ENCODE measurements around the gene KCTD15. TPM values are rescaled to one million over a fixed set of nuclear protein-coding genes. Genes with fewer than 3 reads are reported as not detected.
A peak's percentile ranks its signal among the peaks of the same experiment; 100 is the strongest.

KCTD15 gene
- total RNA-seq, 4 donors from 2014 or later: 53.6 to 89.1 (median 72.5) TPM

DNA sequence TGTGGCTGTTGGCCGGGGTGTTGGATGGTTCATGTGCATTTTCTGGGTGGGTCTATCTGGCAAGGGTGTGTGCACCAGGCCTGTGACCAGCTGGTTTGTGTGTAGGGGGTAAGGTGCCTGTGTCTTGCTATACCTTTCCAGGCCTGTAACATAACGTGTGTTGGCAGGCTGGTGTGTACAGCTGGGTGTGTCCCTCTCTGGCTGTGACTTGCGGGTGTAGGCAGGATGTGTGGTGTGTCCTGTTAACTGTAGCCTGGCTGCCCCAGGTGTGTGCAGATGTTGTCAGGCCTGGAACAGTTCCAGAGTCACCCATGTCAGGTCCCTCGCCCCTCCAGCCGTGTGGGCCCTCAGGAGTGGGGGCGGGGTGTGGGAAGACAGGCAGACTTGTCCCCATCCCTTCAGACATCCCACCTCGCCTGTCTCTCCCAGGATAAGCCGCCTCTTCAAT is 9.8 kb downstream of the KCTD15 start:
- peaks cover 10 to 72% (median 38%) of the 10 kb centered on the region in 3 donors for H3K4me1 ChIP-seq
- DNase-seq: no peak
- peaks cover 4 to 93% (median 16%) of the 10 kb centered on the region in 3 donors for H3K36me3 ChIP-seq
- intact Hi-C loops (cut with DNase I): no loop called here
- WGBS, 2 donors: 56% methylated on average over 3 of the region's 8 CpGs; no CpG with 5 or more reads in 1 of the 2 donors
- peak overlapping the region; percentile 61 to 83 (median 74) for H3K27ac ChIP-seq
- no peak for TF ChIP-seq POLR2A (IDR thresholded peaks at IDR 0.05)
- TF ChIP-seq, protein P1, sequence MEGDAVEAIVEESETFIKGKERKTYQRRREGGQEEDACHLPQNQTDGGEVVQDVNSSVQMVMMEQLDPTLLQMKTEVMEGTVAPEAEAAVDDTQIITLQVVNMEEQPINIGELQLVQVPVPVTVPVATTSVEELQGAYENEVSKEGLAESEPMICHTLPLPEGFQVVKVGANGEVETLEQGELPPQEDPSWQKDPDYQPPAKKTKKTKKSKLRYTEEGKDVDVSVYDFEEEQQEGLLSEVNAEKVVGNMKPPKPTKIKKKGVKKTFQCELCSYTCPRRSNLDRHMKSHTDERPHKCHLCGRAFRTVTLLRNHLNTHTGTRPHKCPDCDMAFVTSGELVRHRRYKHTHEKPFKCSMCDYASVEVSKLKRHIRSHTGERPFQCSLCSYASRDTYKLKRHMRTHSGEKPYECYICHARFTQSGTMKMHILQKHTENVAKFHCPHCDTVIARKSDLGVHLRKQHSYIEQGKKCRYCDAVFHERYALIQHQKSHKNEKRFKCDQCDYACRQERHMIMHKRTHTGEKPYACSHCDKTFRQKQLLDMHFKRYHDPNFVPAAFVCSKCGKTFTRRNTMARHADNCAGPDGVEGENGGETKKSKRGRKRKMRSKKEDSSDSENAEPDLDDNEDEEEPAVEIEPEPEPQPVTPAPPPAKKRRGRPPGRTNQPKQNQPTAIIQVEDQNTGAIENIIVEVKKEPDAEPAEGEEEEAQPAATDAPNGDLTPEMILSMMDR (IDR thresholded peaks at IDR 0.05): no peak
- no peak overlapping the region for H3K4me3 ChIP-seq
- H3K9me3 ChIP-seq: no peaks in the 10 kb centered on the region
- H3K27me3 ChIP-seq: no peaks in the 10 kb centered on the region

DNA sequence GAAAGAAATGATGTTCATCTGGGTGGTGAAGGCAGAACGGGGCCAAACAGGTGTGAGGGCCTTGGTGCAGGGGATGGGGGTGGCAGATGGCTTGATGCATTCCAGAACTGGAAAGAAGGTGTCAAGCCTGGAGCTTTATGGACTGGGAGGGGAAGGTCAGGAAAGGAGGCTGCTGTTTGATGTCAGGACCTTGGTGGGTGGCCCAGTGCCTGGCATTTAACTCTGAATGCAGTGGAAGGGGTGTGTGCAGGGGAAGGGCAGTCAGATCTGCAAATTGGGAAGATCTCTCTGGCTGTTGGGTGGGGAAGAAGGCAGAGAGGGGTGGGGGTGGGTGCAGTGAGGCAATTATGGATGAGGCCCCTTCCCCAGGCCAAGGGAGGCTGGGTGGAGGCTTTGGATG is 11.7 kb downstream of the KCTD15 start:
- Histone ChIP-seq H3K4me1 (peaks cover 10 to 54% (median 32%) of the 10 kb centered on the region in 3 donors), H3K4me3 (no peak overlapping the region), H3K9me3 (no peaks in the 10 kb centered on the region), H3K36me3 (peaks cover 15 to 93% (median 18%) of the 10 kb centered on the region in 3 donors), H3K27ac (peak overlapping the region in 1 of 4 donors; percentile 21), H3K27me3 (no peaks in the 10 kb centered on the region)
- no peak for TF ChIP-seq POLR2A (IDR thresholded peaks at IDR 0.05)
- TF ChIP-seq, protein P1 (IDR thresholded peaks at IDR 0.05): no peak
- intact Hi-C loops (cut with DNase I): no loop called here
- DNase-seq: no peak
- WGBS, 2 donors: 70 to 73% methylated on average over 1 of the region's 1 CpG

DNA sequence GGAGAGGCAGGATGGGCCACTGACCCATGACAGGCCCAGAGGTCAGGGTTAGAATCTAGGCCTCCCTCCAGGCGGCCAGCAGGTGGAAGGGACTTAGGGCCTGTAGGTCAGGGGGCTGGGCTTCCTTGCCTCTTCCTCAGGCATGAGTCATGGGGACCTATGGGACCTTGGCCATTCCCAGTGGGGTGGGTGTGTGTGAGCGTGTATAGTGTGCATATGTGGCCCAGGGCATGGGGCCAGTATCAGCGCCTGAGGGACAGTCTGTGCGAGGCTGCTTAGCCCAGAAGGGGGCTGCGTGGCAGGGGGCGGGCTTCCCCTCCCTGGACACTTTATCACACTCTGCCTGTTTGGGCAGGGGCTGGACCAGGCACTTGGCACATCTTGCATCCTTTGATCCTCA is 13.3 kb downstream of the KCTD15 start:
- Histone ChIP-seq H3K4me1 (peaks cover 14 to 39% (median 19%) of the 10 kb centered on the region in 3 donors), H3K36me3 (peaks cover 19 to 89% (median 21%) of the 10 kb centered on the region in 3 donors), H3K9me3 (no peaks in the 10 kb centered on the region), H3K4me3 (no peak overlapping the region), H3K27me3 (no peaks in the 10 kb centered on the region), H3K27ac (no peak overlapping the region)
- intact Hi-C loops (cut with DNase I): no loop called here
- no peak for DNase-seq
- WGBS, 2 donors: 51 to 83% methylated on average over 1 to 5 of the region's 6 CpGs
- TF ChIP-seq, protein P1 (IDR thresholded peaks at IDR 0.05): no peak
- no peak for TF ChIP-seq POLR2A (IDR thresholded peaks at IDR 0.05)

DNA sequence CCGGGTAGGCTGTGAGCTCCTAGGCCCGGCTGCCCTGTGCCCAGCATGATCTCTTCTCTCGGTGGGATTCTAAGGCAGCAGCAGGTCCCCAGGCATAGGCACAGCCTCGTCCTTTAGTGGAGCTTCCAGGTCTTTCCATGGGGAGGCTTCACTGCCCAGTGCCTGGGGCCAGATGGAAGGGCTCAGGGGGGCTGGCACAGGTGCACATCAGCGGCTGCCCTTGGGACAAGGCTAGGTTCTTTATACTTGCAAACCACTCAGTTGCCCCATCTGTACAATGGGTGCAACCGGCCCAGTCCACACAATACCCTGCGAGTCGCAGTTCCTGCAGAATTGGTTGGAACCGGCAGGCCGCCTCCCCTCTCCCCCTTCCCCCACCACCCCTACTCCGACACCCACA is 14.2 kb downstream of the KCTD15 start:
- peaks cover 8 to 39% (median 12%) of the 10 kb centered on the region in 3 donors for H3K4me1 ChIP-seq
- H3K27me3 ChIP-seq: no peaks in the 10 kb centered on the region
- 81 to 96% methylated on average over 2 to 3 of the region's 11 CpGs for WGBS, 2 donors
- no peak overlapping the region for H3K4me3 ChIP-seq
- H3K36me3 ChIP-seq: peaks cover 19 to 83% (median 21%) of the 10 kb centered on the region in 3 donors
- intact Hi-C loops (cut with DNase I): no loop called here
- no peaks in the 10 kb centered on the region for H3K9me3 ChIP-seq
- no peak overlapping the region for H3K27ac ChIP-seq
- TF ChIP-seq POLR2A (IDR thresholded peaks at IDR 0.05): no peak
- TF ChIP-seq, protein P1 (IDR thresholded peaks at IDR 0.05): no peak
- no peak for DNase-seq

DNA sequence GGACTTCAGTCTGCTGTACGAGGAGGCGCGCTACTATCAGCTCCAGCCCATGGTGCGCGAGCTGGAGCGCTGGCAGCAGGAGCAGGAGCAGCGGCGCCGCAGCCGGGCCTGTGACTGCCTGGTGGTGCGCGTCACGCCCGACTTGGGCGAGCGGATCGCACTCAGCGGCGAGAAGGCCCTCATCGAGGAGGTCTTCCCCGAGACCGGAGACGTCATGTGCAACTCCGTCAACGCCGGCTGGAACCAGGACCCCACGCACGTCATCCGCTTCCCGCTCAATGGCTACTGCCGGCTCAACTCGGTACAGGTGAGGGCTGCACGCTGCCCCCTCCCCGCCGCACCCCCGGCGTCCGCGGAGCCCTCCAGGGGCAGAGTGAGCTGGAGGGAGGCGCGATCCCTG is 14.6 kb downstream of the KCTD15 start:
- no peaks in the 10 kb centered on the region for H3K27me3 ChIP-seq
- no peaks in the 10 kb centered on the region for H3K9me3 ChIP-seq
- WGBS, 2 donors: 98% methylated on average over 8 of the region's 41 CpGs; no CpG with 5 or more reads in 1 of the 2 donors
- no peak overlapping the region for H3K27ac ChIP-seq
- DNase-seq: no peak
- peaks cover 19 to 83% (median 21%) of the 10 kb centered on the region in 3 donors for H3K36me3 ChIP-seq
- intact Hi-C loops (cut with DNase I): no loop called here
- no peak overlapping the region for H3K4me3 ChIP-seq
- peaks cover 4 to 39% (median 12%) of the 10 kb centered on the region in 3 donors for H3K4me1 ChIP-seq
- TF ChIP-seq POLR2A (IDR thresholded peaks at IDR 0.05): no peak
- TF ChIP-seq, protein P1 (IDR thresholded peaks at IDR 0.05): no peak
